GM13976 (cell line): ENCODE data around the gene KCNQ1.

Experiments used
- DNase-seq: peaks from one replicate; pipeline ENCODE4 v3.0.0; 2012; ENCODE audit warnings: low spot score
- CTCF ChIP-seq: IDR thresholded peaks from 2 replicates; pipeline ENCODE4 v1.5.1; 2012; ENCODE audit warnings: borderline replicate concordance, mild to moderate bottlenecking; ENCODE audit not compliant: insufficient read depth; ENCODE audit errors: extremely low read depth, missing control alignments, control extremely low read depth
- in situ Hi-C: fragments of 300-500 bp; cut with MboI; formaldehyde crosslinking; loops from one replicate; pipeline ENCODE4 v1.12.0; 2022; ENCODE audit warnings: low sequenced_read_pairs, mixed read lengths, inconsistent platforms; ENCODE audit not compliant: unreplicated experiment

The KCNQ1 gene

DNA sequence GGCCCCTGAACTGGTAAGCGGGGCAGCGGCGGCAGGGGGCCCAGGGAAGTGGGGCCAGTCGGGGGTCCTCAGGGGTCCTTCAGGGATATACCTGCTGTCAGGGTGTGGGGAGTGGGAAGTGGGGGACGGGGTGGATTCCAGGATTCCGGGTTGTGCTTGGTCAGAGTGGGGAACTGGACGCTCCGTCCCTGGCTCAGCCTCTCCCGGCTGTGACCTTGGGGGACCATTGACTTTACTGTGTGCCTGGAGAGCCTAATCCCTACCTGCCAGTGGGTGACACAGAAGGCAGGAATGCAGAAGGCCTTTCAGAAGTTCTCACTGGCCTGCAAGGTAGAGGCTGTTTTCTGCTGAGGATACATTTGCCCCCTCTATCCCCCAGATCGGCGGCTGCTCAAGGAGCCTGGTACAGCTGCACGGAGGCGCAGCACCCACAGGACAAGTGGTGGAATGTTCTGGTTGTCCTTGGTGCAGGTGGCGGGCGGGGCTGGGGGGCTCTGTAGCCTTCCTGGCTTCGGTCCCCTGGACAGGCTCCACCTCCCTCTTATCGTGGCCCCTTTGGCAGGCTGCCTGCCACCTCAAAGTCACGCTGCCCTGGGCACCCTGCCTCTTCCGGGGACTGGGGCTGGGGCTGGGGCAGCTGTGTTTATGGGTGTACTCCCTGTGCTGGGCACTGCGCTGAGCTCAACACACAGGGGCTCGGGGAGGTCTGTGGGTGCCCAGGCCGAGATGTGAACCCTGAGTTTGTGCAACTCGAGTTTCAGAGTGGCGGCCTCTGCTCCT is 18.4 kb downstream of the KCNQ1 start:
- DNase-seq = no peak
- in situ Hi-C loops = no loop called here
- TF ChIP-seq CTCF = no peak

DNA sequence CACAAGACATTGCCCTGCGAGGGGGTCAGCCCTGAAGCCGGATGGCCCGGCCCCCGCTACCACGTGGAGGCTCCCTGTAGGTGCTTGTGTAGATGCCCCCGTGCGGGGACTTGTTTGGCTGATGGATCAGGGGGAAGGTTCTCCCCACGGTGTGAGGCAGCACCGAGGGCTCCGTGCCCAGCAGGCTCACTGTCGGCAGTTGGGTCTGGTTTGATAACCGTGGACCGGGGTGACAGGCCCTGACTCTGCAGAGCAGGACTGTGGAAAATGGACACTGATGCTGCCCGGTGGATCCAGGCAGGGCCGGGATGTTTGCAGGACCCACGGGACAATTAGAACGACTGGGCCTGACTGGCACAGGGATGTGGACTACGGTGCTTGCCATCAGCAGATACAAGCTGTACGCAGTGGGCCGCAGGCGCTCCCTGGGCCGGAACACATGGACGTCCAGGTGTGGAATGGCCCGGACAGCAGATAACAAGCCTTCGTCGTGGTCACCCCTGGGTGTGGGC is 19.0 kb downstream of the KCNQ1 start:
- DNase-seq = peak; percentile 18
- in situ Hi-C loops = no loop called here

GRCh38 chr11:2464451-2465165 is 19.8 kb downstream of the KCNQ1 start:
- in situ Hi-C loops = no loop called here
- DNase-seq = peak; percentile 32
- no peak for TF ChIP-seq CTCF

More for the DNA sequence above, 19.0 kb downstream of the KCNQ1 start:
- TF ChIP-seq CTCF = no peak

DNA sequence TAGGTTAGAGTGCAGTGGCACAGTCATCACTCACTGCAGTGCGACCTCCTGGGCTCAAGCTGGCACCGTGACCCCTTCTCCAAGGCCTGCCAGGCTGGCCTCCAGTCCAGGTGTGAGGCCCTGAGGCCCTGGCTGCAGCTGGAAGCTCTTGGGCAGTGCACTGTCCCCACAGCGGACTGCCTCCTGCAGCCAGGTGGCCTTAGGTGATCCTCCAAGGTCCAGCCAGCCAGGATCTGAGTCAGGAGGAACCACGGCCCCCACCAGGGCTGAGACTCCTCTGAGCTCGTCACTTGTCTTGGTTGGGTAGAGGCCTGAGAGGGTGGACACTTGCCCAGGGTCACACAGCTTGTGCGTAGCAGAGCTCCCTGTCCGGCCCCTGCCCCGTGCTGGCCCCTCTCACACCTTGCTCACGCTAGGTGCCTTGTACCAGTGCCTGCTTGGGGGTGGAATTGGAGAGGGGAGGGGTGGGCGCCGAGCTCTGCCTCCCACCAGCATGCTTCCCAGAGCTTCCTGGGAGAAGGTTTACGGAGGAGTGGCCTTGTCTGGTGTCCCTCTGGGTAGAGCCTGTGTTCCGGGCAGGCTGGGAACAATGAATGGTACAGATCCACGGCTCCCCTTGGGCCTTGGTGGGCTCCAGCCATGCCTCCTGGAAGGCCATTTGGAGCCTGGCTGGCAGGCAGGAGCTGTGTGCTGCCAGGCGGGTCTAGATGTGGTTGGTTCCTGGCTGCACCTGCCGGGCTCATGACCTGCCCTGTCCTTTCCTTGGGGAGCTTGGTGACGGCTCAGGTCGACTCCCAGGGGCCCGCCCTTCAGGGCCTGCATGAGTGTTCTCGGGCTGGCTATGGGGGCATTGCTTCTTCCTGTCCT is 20.6 kb downstream of the KCNQ1 start:
- DNase-seq = peak; percentile 45
- TF ChIP-seq CTCF = no peak
- in situ Hi-C loops = no loop called here

DNA sequence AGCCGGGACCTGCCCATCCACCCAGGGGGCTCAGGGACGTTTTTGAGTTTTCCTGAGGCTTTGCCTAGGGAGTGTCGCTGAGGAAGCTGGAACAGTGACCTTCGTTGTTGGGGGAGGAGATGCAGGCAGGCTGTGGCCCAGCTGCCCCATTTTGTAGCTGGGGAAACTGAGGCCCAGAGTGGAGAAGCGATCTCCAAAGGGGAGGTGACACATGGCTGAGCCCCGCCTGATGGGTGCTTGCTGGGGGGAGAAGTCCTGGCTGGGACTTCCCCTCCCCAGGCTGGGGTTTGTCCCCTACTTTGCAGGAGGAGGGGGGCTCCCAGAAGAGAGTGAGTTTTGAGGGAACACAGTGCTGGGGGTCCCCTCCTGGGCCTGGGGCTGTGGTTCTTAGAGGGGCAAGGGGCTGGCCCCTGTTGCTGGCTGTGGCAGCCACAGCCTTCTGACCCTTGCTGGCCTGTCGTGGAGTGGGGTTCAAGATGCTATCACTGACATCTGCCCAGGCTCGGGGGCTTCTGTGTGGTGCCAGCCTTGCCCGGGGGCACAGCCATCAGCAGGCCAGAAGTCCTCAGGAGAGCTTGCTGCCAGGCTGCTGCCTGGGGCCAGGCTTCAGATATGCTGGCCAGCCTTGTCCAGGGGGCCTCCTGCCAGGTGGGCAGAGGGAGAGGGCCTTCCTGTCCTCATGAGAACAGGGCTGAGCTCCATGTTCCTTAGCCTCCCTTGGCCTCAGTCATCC is 21.4 kb downstream of the KCNQ1 start:
- in situ Hi-C loops = no loop called here
- TF ChIP-seq CTCF = no peak
- peak; percentile 38 for DNase-seq
